Activated CD4-positive, alpha-beta memory T cell treated with anti-CD3 and anti-CD28 coated beads for 36 hours (primary cell): ENCODE measurements around the gene LHFPL3. TPM values are rescaled to one million over a fixed set of nuclear protein-coding genes. Genes with fewer than 3 reads are reported as not detected.

ENCODE experiments used
- CTCF ChIA-PET: fragments of 350-600 bp; sonication (Branson Sonifier 250); formaldehyde crosslinking; loops from one replicate; lab custom pipeline; 2021; ENCODE audit warnings: antibody characterized with exemption, inconsistent platforms; lab: Charles Lee
- POLR2A ChIA-PET: fragments of 350-600 bp; sonication (Branson Sonifier 250); formaldehyde crosslinking; loops from one replicate; lab custom pipeline; 2021; ENCODE audit warnings: antibody characterized with exemption; lab: Charles Lee
- DNase-seq: peaks from one replicate; pipeline ENCODE4 v3.0.0-alpha.2; 2020
- H3K27ac Mint-ChIP-seq: one replicate; pipeline ENCODE4 v1.8.0; 2021; ENCODE audit warnings: mixed read lengths
- H3K27me3 Mint-ChIP-seq: one replicate; pipeline ENCODE4 v1.8.0; 2021; ENCODE audit warnings: mixed read lengths
- H3K36me3 Mint-ChIP-seq: one replicate; pipeline ENCODE4 v1.8.0; 2021; ENCODE audit warnings: mixed read lengths
- H3K4me1 Mint-ChIP-seq: one replicate; pipeline ENCODE4 v1.8.0; 2021; ENCODE audit warnings: low read depth, mixed read lengths
- H3K4me3 Mint-ChIP-seq: one replicate; pipeline ENCODE4 v1.8.0; 2021; ENCODE audit warnings: mild to moderate bottlenecking, mixed read lengths
- H3K9me3 Mint-ChIP-seq: one replicate; pipeline ENCODE4 v1.8.0; 2021; ENCODE audit warnings: mixed read lengths
- intact Hi-C: fragments of 100-400 bp; cut with micrococcal nuclease; formaldehyde crosslinking; loops from one replicate; pipeline ENCODE4 v1.15.1; 2023
- total RNA-seq, 2 experiments: library from RNA; stranded (reverse); gene quantifications; one replicate each; pipeline ENCODE4 v1.2.3, GENCODE V29; 2021

Gene LHFPL3
- total RNA-seq, 2 experiments from 2014 or later: not detected

DNA sequence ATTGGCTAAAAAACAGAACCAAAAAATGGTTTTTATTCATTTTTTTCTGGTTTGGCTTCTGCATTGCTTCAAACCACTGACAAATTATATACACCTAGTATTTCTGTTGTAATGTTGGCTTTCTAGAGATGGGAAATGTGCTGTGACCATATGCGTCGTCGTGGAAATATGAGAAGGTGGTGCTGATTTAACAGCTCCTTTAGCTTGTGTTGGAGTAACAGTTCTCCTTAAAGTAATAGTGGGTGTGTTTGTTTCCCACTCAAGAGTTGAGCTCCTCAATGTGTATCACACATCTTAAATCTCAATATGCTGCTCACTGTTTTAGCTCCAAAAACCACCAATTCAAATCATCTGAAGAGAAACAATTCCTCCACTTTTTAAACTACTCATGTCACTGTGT is 196.4 kb downstream of the LHFPL3 start:
- CTCF ChIA-PET: no interaction called here
- H3K4me3 Mint-ChIP-seq: no peak overlapping the region

DNA sequence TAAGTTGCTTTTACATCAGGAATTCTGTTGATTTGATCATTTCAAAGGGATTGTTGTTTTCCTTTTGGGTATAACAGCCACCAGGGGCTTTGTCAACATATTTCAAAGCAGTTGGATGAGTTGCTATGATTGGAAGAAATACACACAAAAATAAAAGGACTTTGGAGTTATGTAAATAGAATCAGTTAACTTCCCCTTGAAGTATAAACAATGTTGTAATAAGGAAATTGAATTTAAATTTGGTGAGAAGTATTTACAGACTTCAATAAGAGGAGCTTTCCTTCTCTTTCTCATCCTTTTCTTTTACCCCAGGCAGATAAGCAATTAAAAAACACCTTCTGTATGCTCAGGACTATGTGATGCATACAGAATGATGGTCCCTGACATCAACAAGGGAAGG is 199.7 kb downstream of the LHFPL3 start:
- Mint-ChIP-seq H3K9me3 (no peaks in the 10 kb centered on the region), H3K27ac (no peak overlapping the region), H3K4me1 (no peaks in the 10 kb centered on the region), H3K36me3 (no peaks in the 10 kb centered on the region), H3K27me3 (no peaks in the 10 kb centered on the region), H3K4me3 (no peak overlapping the region)
- ChIA-PET POLR2A (no interaction called here), CTCF (no interaction called here)
- no peak for DNase-seq
- intact Hi-C loops: no loop called here

More for the DNA sequence above, 196.4 kb downstream of the LHFPL3 start:
- POLR2A ChIA-PET: no interaction called here
- Mint-ChIP-seq H3K36me3 (no peaks in the 10 kb centered on the region), H3K4me1 (no peaks in the 10 kb centered on the region), H3K27ac (no peak overlapping the region), H3K27me3 (no peaks in the 10 kb centered on the region), H3K9me3 (no peaks in the 10 kb centered on the region)
- intact Hi-C loops: no loop called here
- no peak for DNase-seq

DNA sequence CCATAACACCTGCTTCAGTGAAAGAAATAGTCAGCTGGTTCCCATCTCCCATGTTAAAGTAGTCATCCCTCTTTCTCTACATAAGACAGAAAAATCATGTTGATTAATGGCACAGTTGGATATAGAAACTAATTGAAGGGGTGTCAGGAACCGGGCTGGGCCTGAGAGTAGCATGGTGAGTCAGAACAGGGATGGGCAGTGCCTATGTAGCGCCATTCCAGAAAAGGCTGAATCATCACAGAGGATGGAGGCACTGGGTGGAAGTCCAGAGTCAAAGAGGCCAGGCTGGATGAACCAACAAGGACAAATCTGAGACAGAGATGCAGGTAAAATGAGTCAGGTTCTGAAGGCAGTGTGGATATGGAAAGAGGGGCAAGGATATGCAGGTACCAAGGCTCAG is 201.2 kb downstream of the LHFPL3 start:
- H3K27me3 Mint-ChIP-seq: no peaks in the 10 kb centered on the region
- ChIA-PET POLR2A (no interaction called here), CTCF (no interaction called here)
- no peak overlapping the region for H3K27ac Mint-ChIP-seq
- intact Hi-C loops: no loop called here
- H3K4me1 Mint-ChIP-seq: no peaks in the 10 kb centered on the region
- no peak for DNase-seq
- H3K4me3 Mint-ChIP-seq: no peak overlapping the region
- H3K36me3 Mint-ChIP-seq: no peaks in the 10 kb centered on the region
- H3K9me3 Mint-ChIP-seq: no peaks in the 10 kb centered on the region

DNA sequence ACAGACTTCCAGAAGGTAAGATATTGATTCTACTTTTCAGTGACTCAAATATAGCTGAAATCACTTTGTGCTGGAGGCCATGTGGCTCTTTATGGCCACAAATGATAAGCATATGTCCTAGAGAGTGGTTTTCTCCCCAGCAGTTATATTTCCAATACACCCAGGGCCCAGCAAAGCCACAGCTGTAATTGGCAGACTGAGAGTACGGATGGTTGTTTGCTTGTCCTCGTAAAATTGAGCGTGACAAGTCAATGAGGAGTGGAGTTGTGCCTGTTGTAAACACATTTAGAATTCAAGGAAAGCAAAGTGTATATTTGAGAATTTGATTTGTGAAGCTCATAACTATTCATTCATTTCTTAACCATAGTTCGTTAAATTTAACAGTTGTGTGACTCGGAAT is 201.8 kb downstream of the LHFPL3 start:
- Mint-ChIP-seq H3K4me1 (no peaks in the 10 kb centered on the region), H3K36me3 (no peaks in the 10 kb centered on the region), H3K27ac (no peak overlapping the region), H3K4me3 (no peak overlapping the region), H3K9me3 (no peaks in the 10 kb centered on the region), H3K27me3 (no peaks in the 10 kb centered on the region)
- POLR2A ChIA-PET: no interaction called here
- DNase-seq: no peak
- intact Hi-C loops: no loop called here
- CTCF ChIA-PET: no interaction called here

DNA sequence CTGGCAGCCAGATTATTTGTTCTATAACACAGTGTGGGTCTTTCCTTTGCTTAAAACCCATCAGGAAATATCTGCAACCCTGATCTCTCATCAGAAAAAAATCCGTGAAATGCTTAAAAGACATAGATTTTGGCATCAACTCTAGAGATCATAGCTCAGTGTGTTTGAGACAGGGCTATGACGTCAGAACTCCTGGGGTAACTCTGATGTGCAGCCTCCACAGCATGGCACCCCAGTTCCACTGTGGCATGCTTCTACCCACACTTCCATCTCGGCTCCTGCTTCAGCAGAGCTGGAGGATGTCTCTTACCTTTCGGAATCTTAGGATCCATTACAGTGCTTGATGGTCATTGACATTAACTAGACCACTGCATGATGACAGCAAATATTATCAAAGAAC is 205.7 kb downstream of the LHFPL3 start:
- H3K27me3 Mint-ChIP-seq: peaks cover 2% of the 10 kb centered on the region
- no peaks in the 10 kb centered on the region for H3K36me3 Mint-ChIP-seq
- H3K27ac Mint-ChIP-seq: no peak overlapping the region
- no peak overlapping the region for H3K4me3 Mint-ChIP-seq
- H3K4me1 Mint-ChIP-seq: no peaks in the 10 kb centered on the region
- intact Hi-C loops: no loop called here
- POLR2A ChIA-PET: no interaction called here
- no peaks in the 10 kb centered on the region for H3K9me3 Mint-ChIP-seq
- CTCF ChIA-PET: no interaction called here
- no peak for DNase-seq

DNA sequence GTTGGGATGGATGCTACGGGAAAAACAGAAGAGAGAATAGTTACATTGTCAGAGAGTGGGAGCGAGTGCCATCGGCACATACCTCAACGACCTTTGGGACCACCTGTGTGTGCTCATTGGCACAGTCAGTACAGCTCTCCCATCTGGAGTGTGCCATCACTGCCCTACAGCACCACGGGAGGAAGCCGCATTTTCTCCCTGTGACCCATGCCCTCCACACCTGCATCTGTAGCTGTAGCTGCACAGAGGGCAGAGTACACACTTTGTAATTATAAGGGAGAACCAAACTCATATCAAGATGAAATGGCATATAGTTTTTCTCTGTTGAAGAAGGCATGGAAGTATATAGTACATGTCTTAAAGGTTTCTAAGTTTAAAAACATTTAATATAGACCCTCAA is 207.4 kb downstream of the LHFPL3 start:
- POLR2A ChIA-PET: no interaction called here
- Mint-ChIP-seq H3K4me3 (no peak overlapping the region), H3K4me1 (no peaks in the 10 kb centered on the region), H3K36me3 (no peaks in the 10 kb centered on the region), H3K27ac (no peak overlapping the region), H3K27me3 (peaks cover 2% of the 10 kb centered on the region), H3K9me3 (no peaks in the 10 kb centered on the region)
- intact Hi-C loops: no loop called here
- CTCF ChIA-PET: no interaction called here
- DNase-seq: no peak

DNA sequence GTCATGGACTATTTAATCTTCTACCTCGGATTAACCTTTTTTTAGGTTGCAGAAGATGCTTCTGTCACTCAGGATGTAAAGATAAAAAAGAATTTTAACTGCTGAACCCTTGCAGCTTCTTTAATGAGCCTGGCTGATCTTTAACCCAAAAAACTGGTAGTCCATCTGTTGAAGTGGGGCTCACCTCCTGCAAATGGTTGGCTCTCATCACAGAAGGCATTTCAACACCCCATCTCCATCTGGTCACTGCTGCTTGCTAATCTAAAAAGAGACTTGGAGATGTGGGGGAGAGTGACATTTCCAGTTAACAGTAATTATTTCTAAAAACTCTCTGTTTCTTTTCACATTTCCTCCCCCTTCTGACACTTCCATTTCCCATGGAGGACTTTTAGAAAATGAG is 208.6 kb downstream of the LHFPL3 start:
- no peak overlapping the region for H3K4me3 Mint-ChIP-seq
- POLR2A ChIA-PET: no interaction called here

DNA sequence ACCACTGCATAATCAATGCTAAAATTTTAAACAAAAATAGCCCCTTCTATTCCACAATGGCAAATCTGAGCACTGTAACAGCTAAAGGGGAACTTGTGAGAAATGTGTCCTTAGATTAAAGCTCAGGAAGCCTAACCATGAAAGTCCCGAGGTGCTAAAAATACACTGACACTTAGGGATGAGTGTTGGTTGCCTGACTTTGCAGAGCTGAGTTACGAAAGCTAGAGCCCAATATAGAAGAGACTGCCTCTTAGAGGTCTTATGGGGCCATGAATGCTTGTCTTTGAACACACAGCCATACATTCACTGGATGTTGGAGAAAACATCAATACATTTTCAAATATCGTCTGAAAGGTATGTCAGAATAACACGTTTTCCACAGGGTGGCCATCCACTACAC is 209.7 kb downstream of the LHFPL3 start:
- no peaks in the 10 kb centered on the region for H3K4me1 Mint-ChIP-seq
- DNase-seq: no peak
- peaks cover 2% of the 10 kb centered on the region for H3K27me3 Mint-ChIP-seq
- no peaks in the 10 kb centered on the region for H3K36me3 Mint-ChIP-seq
- H3K4me3 Mint-ChIP-seq: no peak overlapping the region
- POLR2A ChIA-PET: no interaction called here
- no peaks in the 10 kb centered on the region for H3K9me3 Mint-ChIP-seq
- intact Hi-C loops: no loop called here
- CTCF ChIA-PET: no interaction called here
- no peak overlapping the region for H3K27ac Mint-ChIP-seq

More for the DNA sequence above, 208.6 kb downstream of the LHFPL3 start:
- Mint-ChIP-seq H3K27ac (no peak overlapping the region), H3K36me3 (no peaks in the 10 kb centered on the region), H3K27me3 (peaks cover 2% of the 10 kb centered on the region), H3K9me3 (no peaks in the 10 kb centered on the region), H3K4me1 (no peaks in the 10 kb centered on the region)
- CTCF ChIA-PET: no interaction called here
- intact Hi-C loops: no loop called here
- no peak for DNase-seq

DNA sequence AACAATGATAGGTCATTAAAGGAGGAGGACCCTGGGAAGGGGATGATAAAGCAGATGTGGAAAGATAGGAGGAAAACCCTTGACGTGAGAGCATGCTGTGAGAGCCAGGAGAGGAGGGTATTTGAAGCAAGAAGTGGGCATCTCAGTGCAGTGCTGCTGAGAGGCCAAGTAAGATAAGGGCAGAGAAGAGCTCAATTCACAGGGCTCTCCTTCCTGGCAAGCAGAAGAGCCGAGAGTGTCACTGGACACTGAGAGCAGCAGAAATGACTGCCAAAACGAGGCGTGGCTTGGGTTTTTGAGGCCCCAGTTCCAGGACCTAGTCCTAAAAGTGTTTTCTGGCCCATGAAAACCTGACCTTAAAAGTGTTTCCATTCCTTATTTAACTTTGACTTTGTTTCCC is 213.5 kb downstream of the LHFPL3 start:
- no peaks in the 10 kb centered on the region for H3K9me3 Mint-ChIP-seq
- H3K36me3 Mint-ChIP-seq: no peaks in the 10 kb centered on the region
- H3K27me3 Mint-ChIP-seq: no peaks in the 10 kb centered on the region
- intact Hi-C loops: no loop called here
- DNase-seq: no peak
- no peaks in the 10 kb centered on the region for H3K4me1 Mint-ChIP-seq
- ChIA-PET POLR2A (no interaction called here), CTCF (no interaction called here)
- H3K27ac Mint-ChIP-seq: no peak overlapping the region
- no peak overlapping the region for H3K4me3 Mint-ChIP-seq

DNA sequence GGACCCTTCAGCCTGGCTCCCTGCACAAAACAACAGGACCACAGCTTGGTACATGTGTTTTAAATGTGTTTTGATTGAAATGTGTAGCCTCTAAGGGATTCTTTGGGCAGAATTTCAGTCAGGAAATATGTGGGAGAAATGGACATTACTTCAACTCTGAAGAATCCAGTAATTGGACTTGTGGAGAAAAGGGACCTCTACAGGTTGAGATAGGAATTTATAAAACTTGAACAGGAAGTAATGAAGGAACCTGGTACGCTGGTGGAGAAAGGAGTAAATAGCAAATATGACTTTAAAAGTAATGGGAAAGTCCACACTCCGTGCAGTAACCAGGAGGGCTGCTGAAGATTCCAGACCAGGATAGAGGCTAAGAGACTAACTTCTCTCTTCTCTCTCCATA is 220.5 kb downstream of the LHFPL3 start:
- Mint-ChIP-seq H3K4me3 (no peak overlapping the region), H3K4me1 (no peaks in the 10 kb centered on the region), H3K27ac (no peak overlapping the region), H3K36me3 (no peaks in the 10 kb centered on the region), H3K27me3 (no peaks in the 10 kb centered on the region), H3K9me3 (no peaks in the 10 kb centered on the region)
- intact Hi-C loops: no loop called here
- POLR2A ChIA-PET: no interaction called here
- CTCF ChIA-PET: no interaction called here
- no peak for DNase-seq

DNA sequence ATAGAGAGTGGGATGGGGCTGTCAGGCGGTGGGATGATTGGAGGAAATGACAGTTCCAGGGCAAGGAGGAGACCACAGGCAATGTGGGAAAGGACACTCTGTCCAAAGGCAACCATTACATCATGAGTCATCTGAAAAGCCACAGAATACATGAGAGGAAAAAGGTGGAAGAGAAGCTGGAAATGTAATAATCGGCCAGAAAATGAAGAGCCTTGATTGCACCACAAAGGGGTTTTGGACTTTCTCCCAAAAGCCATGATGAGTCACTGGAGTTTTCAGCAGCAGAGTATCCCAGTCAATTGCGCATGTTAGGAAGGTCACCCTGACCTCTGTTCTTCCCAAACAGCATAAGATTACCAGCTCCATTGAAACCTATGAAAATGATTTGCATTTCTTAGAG is 222.0 kb downstream of the LHFPL3 start:
- Mint-ChIP-seq H3K27me3 (no peaks in the 10 kb centered on the region), H3K4me1 (no peaks in the 10 kb centered on the region), H3K4me3 (no peak overlapping the region), H3K36me3 (no peaks in the 10 kb centered on the region), H3K27ac (no peak overlapping the region), H3K9me3 (no peaks in the 10 kb centered on the region)
- no peak for DNase-seq
- CTCF ChIA-PET: no interaction called here
- POLR2A ChIA-PET: no interaction called here
- intact Hi-C loops: no loop called here

DNA sequence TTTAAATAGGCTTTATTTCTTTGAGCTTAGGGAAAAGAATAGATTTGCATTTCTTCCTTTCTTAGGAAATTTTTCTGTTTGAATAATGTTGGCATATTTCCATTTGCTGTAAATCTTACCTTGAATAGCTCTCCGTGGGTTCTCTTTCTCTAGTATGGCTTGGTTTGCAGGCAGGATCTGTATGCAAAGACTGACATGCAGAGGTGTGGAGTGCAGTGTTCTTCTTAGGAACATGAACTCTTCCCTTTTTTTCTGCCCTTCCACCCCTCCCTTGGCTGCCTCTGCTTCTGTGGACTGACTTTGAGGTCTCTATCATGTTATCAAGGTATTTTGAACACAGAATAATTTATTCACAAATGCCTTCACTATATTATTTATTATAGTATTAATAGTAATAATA is 222.8 kb downstream of the LHFPL3 start:
- H3K36me3 Mint-ChIP-seq: no peaks in the 10 kb centered on the region
- DNase-seq: no peak
- H3K27me3 Mint-ChIP-seq: no peaks in the 10 kb centered on the region
- ChIA-PET POLR2A (no interaction called here), CTCF (no interaction called here)
- H3K27ac Mint-ChIP-seq: no peak overlapping the region
- no peak overlapping the region for H3K4me3 Mint-ChIP-seq
- H3K9me3 Mint-ChIP-seq: peaks cover 6% of the 10 kb centered on the region
- intact Hi-C loops: no loop called here
- no peaks in the 10 kb centered on the region for H3K4me1 Mint-ChIP-seq

DNA sequence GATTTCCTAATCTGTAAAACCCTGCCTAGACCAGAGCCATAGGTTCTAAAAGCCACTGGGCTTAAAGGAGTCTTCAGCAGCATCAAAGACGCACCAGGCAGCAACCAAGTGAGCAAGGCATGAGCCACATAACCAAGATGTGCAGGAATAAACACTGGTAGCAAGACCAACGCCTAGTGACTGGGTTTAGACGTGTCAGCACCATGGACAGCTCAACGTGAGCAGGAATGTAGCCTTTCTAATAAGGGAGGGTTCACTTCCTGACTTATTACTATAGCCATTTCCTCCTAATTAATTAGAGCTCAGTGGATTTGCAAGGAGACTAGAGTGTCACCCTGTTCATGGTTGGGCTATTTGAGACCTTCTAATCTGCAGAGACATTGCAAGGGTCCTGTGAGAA is 223.7 kb downstream of the LHFPL3 start:
- Mint-ChIP-seq H3K4me1 (no peaks in the 10 kb centered on the region), H3K4me3 (no peak overlapping the region), H3K27me3 (no peaks in the 10 kb centered on the region), H3K36me3 (no peaks in the 10 kb centered on the region), H3K9me3 (peaks cover 9% of the 10 kb centered on the region), H3K27ac (no peak overlapping the region)
- peak; percentile 27 for DNase-seq
- CTCF ChIA-PET: no interaction called here
- intact Hi-C loops: no loop called here
- POLR2A ChIA-PET: no interaction called here

DNA sequence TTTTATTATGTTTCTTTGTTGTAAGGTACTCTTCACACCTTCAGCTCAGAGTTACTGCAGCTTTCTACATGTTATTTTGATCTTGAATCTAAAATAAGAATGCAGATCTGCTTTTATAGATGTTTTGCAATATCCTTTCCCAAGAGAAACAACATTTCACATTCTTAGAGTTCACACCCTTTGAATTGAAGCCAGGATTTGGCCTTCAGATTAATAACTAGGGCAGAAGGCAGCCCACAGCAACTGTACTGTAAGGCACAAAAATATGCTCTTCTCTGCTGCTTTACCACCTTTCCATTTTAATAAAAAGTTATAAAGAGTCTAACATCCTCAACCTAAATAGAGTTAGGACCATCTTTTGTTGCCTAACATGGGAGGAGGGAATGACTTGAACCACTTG is 224.7 kb downstream of the LHFPL3 start:
- ChIA-PET POLR2A (no interaction called here), CTCF (no interaction called here)
- H3K4me1 Mint-ChIP-seq: no peaks in the 10 kb centered on the region
- H3K27me3 Mint-ChIP-seq: no peaks in the 10 kb centered on the region
- DNase-seq: no peak
- peaks cover 12% of the 10 kb centered on the region for H3K9me3 Mint-ChIP-seq
- no peaks in the 10 kb centered on the region for H3K36me3 Mint-ChIP-seq
- H3K4me3 Mint-ChIP-seq: no peak overlapping the region
- no peak overlapping the region for H3K27ac Mint-ChIP-seq
- intact Hi-C loops: no loop called here
